ENCODE data around the gene TENM4.

DNA sequence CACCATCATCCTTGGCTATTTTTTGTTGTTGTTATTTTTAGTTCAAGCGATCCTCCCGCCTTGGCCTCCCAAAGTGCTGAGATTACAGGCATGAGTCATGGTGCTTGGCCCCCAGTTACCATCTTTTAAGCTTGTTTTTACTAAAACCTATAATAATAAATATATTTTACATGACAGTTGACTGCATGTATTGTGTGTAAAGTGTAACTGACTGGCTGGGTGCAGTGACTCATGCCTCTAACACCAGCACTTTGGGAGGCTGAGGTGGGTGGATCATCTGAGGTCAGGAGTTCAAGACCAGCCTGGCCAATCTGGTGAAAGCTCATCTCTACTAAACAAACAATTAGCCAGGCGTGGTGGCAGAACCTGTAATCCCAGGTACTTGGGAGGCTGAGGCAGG is 386.2 kb downstream of the TENM4 start:
- TF ChIP-seq, protein P1, sequence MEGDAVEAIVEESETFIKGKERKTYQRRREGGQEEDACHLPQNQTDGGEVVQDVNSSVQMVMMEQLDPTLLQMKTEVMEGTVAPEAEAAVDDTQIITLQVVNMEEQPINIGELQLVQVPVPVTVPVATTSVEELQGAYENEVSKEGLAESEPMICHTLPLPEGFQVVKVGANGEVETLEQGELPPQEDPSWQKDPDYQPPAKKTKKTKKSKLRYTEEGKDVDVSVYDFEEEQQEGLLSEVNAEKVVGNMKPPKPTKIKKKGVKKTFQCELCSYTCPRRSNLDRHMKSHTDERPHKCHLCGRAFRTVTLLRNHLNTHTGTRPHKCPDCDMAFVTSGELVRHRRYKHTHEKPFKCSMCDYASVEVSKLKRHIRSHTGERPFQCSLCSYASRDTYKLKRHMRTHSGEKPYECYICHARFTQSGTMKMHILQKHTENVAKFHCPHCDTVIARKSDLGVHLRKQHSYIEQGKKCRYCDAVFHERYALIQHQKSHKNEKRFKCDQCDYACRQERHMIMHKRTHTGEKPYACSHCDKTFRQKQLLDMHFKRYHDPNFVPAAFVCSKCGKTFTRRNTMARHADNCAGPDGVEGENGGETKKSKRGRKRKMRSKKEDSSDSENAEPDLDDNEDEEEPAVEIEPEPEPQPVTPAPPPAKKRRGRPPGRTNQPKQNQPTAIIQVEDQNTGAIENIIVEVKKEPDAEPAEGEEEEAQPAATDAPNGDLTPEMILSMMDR (IDR thresholded peaks at IDR 0.05; ENCODE audit: borderline replicate concordance, extremely low read depth, low read length, poor library complexity, severe bottlenecking): no peak
- no peak for TF ChIP-seq EZH2 (IDR thresholded peaks at IDR 0.05; ENCODE audit: borderline replicate concordance, low read depth, low read length, severe bottlenecking)

Measured in DND-41 (cell line).